RKO (cell line): Measurements from ENCODE around the gene MLH1.
"Not testable (repeated sequence)": the region's sequence is repeated elsewhere in the genome, so short reads cannot be mapped to it uniquely, and the experiment has no call there.

Source experiments
- DNase-seq: peaks from one replicate; pipeline ENCODE4 v3.0.0-alpha.2; 2016; ENCODE audit warnings: low spot score

The MLH1 gene

DNA sequence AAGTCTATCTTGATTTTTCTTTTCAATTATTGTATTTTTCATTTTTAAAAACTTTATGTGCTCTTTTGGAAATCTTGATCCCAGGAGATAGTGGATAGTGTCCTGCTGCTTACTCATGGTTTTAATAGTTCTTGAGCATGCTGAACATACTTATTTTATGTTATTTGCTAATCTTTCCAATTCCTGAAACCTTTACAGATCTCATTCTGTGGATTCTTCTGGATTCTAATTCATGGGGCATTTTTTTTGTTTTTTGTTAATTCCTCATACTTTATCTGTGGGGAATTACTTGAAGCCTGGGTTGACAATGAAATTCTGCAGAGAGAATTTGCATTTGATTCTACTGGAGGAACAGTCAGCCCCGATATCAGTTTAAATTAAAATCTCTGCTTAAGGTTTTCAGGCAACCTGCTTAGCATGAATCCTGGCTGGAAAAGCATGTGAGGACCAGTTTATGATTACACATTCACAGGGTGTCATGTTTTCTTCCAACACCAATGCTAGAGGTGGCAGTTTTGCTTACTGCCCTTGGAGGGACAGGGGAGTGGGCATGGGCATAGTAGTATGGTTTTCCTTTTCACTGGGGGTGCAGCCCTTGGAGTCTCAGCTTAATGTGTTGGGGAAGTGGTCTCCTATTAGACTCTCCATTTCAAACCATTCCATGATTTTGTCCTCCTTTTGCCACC lies 46.0 kb downstream of the MLH1 start:
- no peak for DNase-seq

DNA sequence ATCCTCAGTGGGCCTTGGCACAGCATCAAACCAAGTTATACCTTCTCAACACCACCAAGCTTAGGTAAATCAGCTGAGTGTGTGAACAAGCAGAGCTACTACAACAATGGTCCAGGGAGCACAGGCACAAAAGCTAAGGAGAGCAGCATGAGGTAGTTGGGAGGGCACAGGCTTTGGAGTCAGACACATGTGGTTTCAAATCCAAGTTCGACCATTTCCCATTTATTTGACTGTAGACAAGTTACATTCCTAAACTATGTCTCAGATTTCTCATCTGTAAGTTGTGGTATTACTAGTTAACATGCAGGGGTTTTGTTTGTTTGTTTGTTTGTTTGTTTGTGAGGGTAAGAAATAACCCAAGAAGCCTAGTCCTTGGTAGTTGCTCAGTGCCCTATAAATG lies 46.9 kb downstream of the MLH1 start:
- no peak for DNase-seq

DNA sequence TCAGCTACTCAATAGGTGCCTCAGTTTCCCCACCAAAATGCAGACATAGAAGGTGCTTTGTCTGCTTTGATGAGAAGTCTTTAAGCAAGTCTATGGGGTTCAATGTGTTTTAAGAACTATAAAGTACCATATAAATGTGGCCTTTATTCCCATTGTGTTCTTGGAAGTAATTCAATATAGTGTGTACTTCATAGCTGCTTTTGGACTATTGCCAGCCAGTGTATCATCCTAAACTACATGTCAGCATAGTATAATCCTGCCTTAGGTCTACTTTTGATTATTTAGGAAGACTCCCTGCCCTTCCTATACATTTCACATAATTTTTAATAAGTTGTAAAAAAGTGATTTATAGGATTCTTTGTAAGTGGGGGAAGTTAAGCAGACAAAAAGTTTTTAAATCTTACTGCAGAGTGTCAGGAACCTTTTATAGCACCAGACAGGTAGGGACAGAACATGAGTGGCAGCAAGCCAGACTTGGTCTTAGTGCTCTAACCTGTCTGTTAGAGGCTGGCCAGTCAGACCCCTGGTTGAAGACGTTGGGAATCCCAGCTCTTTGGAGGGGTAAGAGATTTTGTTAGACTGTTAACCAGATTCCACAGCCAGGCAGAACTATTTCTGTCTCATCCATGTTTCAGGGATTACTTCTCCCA lies 48.4 kb downstream of the MLH1 start:
- DNase-seq, result no peak

DNA sequence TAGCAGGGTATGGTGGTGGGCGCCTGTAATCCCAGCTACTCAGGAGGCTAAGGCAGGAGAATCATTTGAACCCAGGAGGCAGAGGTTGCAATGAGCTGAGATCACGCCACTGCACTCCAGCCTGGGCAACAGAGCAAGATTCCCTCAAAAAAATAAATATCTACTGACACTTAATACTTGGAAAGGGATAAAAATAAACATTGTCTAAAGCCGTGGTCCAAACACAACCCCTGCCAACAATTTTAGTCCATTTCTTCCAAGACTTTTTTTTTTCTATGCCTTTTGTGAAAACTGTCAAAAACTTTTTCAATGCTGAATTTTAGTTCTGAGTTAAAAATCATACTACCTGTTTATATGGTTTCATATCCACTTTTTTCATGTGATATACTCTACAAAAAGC lies 49.4 kb downstream of the MLH1 start:
- not testable (repeated sequence) for DNase-seq

DNA sequence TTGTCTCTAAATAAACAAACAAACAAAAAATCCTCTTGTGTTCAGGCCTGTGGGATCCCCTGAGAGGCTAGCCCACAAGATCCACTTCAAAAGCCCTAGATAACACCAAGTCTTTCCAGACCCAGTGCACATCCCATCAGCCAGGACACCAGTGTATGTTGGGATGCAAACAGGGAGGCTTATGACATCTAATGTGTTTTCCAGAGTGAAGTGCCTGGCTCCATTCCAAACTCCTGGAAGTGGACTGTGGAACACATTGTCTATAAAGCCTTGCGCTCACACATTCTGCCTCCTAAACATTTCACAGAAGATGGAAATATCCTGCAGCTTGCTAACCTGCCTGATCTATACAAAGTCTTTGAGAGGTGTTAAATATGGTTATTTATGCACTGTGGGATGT lies 57.0 kb downstream of the MLH1 start:
- DNase-seq, result no peak

DNA sequence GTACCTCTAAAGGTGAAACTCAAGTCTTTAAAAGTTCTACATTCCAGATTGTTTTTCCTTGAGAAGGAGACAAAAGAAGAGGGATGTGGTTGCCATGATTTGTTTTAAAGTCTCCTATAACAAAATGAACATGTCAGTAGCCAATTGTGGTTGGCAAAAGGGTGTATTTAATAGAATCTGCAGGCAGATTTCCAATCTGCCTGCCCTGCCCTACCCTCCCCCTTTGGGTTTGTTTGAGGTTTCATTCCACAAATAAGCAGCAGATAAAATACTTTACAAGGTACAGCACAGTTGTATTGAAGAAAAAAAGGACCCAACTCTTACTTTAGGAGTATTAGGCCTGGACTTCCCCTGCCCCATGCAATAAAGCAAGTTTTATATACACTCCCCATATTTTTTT lies 59.5 kb downstream of the MLH1 start:
- no peak for DNase-seq

DNA sequence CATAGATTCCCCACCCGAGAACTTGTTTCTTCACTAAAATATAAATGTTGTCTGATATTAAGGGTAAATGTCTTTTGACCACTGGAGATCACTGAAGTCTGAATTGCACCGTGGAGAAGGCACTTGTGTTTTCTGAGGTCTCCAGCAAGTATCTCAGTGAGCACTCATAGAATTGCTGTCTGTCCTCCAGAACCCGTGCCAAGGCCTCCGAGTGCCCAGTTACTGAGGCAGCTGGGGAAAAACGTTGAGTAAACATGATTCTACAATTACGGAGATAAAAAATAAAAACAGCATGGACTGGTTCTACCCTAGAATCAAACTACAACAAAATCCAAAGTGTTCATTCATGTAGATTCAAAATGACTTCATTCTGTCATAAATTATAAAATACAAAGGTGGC lies 60.0 kb downstream of the MLH1 start:
- DNase-seq, result no peak

DNA sequence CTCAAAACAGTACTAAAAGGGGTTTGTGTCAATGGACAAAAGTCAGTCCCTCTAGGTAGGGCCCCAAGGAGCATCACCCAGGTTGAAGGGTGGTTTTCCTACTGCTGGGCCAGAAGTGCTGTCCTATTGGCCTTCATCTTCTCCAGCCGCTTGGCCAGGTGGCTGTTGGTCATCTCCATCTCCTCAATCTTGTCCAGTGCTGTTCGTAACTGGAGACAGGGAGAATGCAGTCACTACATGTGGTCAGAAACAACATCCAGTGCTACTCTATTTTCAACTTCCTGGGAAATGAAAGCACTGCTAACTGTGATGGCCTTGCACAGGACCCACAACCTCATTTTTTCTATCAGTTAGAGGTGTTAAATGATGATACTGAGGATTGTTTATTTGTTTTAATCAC lies 60.4 kb downstream of the MLH1 start:
- no peak for DNase-seq

DNA sequence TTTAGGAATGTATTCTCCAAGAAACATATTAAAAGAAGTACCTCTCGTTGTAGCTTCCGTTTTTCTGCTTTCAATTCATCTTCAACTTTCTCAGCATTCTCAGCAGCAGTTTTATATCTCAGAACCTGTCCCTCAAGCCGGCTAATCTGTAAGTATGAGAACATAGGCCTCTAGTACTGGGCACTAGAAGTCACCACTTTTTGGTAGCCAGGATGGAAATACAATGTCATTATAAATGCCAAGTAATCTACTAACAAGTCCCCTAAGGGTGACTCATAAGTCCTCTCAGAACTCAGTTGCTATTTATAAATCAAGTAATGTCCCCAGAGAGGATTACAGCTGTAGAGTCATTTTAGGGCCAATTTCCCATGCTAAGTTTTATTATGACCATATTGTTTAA lies 61.1 kb downstream of the MLH1 start:
- peak; percentile 66 for DNase-seq

DNA sequence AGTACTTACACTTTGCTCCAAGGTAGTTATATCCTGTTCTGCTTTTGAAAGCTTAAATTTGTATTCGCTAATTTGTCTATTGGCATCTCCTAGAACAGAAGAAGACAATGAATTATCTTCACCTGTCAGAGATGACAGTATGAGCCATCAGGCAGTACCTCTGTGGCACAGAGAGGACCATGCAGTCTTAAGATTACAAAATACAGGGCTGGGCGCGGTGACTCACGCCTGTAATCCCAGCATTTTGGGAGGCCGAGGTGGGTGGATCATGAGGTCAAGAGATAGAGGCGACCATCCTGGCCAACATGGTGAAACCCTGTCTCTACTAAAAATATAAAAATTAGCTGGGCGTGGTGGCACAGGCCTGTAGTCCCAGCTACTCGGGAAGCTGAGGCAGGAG lies 61.8 kb downstream of the MLH1 start:
- DNase-seq, result not testable (repeated sequence)

DNA sequence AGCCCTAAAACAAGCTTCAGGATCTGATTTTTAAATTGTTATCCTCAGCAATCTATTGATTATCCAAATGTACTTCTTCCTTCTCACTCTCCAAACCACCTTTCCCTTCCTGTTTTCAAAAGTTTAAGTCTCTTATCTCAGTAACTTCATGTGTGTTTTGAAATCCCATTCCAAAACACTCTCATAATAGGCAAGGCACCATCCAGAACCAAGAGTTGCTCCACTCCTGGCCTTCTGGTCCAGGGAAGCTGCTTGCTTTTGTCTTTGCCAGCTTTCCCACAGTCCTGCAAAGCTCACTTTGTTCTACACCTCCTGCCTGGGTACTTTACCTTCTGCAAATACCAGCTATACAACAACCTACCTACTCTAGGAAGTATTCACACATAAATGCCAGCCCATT lies 63.5 kb downstream of the MLH1 start:
- DNase-seq, result no peak

DNA sequence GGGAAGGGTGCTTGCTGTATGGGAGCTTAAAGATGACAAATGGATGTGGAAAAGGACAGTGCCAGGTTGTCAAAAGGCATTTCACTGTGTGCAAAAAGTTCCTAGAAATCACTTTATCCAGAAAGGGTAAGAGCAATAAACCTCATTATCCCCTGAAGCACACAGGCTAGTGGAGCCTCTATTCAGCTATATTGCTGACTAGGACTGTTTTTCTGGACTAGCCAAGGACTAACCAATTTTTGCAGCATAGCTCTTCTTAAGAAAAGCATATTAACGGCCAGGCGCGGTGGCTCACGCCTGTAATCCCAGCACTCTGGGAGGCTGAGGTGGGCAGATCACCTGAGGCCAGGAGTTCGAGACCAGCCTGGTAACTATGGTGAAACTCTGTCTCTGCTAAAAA lies 64.8 kb downstream of the MLH1 start:
- DNase-seq, result no peak

DNA sequence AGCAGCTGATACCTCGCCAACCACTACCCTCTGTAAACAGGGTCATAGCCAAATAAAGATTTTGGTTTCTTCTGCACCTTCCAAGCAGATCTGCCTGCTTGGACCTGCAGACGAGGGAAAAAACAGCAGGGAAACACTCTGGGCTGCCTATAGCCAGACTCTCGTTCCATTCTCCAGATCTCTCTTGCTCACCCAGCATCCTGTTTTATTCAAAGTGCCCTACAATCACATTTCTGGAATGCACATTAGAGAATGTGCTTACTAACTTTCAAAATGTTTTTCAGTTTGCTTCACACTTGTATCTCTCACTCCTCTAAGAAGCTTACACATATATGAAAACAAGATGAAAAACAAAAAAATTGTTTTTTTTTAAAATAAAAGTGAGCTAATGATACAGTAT lies 71.4 kb downstream of the MLH1 start:
- DNase-seq, result no peak

DNA sequence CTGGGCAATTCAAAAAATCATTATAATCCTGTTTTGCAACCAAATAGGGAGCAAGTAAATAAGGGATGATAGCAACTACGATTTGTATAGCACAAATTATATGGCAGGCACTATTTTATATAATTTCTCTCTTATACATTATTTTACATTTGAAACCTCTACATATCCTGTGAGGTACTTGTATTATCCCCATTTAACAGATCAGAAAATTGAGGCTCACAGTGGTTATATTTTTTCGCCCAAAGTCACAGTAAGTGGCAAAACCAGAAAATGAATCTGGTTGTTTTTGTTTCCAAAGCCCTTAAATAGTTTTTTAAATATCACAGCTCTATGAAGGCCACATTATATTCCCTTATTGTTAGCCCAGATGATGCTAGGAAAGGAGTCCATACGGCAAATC lies 74.3 kb downstream of the MLH1 start:
- DNase-seq, result no peak

DNA sequence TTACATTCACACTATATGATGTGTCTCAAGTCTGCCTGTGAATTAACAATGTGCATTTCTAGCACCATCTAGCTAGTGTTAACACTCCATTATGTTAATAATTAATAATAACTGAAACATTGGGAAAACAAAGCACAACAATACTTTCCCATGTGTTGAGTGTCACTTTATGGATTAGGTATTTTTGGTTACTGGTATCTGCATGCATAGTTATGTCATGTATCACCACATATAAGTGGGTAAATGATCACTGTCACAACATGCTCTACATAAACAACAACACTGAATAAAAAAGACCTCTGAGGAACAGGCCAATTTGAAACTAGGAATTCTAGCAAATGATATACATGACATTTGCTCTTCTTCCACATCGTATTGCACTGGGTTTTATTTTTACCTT lies 74.7 kb downstream of the MLH1 start:
- DNase-seq, result no peak

DNA sequence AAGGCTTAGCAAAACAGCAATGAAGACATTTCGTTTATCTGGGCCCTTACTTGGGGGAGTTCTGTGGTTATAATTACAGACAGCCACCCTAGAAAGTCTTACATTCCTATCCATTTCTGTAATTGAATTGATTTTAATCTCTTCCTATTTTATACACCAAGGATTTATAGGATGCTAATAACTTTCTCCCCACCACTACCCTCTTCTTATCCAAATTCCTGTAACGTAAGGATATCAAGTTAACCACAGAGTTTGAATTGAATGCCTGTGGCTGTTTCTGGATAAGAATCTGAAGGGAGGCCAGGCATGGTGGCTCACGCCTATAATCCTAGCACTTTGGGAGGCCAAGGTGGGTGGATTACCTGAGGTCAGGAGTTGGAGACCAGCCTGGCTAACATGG lies 78.6 kb downstream of the MLH1 start:
- DNase-seq, result no peak

DNA sequence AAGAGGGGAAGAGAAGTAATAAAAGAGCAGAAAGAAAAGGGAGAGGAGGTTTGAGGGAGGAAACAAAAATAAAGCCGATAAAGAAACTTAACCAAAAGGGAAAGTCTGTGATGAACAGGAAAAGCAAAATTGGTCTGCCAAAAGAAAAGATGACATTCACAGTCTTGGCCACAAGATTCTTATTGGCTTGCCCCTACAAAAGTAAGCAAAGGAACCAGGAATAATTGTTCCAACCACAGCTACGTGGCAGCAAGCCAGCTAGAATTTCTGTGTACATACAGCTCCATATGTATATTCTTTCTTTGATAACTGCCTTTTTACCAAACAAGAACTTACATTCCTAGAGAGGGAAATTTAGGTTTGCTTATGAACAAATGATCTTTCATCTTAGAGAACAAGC lies 79.6 kb downstream of the MLH1 start:
- no peak for DNase-seq

DNA sequence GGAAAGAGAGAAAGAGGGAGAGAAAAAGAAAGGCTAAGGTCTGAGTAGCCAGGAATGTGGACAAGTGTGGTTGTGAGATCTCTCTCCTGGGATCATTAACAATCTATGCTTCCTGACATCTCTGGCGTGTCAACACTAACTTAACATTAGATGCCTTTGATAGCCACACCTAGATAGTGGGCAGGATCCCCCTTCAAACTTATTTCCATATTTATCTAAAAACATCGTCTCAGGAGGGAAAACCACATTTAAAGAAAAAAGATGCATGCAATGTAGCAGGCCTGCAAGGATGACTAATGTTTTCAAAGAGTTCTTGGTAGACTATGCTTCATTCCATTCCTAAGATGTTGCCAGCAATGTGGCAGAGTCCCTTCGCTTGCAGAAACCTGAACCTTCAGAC lies 80.9 kb downstream of the MLH1 start:
- DNase-seq, result no peak

DNA sequence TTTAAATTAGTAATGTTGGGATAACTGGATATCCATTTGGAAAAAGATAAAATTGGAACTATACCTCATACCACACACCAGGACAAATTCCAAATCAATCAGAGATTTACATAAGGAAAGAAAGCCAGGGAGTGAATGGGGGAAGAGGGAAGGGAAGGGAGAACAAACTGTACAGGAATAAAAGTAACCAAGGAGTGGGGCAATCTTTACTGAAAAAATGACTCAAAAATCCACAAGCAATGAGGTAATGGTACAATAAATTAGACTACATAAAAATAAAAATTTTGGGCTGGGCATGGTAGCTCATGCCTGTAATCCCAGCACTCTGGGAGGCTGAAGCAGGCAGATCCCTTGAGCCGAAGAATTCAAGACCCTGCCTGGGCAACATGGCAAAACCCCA lies 82.6 kb downstream of the MLH1 start:
- DNase-seq, result no peak

DNA sequence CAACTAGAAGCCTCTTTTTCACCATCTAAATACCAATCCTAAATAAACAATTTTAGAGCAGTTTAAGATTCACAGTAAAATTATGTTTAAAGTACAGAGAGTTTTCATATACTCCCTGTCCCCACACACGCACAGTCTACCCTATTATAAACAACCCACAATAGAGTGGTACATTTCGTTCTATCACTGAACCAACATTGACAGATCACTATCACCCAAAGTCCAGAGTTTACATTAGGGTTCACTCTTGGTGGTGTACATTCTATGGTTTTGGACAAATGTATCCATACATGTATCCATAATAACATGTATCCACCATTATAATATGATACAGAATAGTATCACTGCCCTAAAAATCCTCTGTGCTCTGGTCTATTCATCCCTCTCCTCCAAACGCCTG lies 89.0 kb downstream of the MLH1 start:
- no peak for DNase-seq

DNA sequence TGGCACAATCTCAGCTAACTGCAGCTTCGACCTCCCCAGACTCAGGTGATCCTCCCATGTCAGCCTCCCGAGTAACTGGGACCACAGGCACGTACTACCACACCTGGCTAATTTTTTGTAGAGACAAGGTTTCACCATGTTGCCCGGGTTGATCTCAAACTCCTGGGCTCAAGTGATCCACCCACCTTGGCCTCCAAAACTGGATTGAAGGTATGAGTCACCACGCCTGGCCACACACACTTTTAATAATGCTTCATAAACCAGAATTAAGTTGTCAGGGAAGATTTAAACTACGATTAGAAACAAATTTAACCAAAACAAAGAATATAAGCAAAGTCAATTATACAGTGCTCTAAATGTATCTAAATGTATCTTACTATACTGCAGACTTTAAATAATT lies 93.6 kb downstream of the MLH1 start:
- no peak for DNase-seq

DNA sequence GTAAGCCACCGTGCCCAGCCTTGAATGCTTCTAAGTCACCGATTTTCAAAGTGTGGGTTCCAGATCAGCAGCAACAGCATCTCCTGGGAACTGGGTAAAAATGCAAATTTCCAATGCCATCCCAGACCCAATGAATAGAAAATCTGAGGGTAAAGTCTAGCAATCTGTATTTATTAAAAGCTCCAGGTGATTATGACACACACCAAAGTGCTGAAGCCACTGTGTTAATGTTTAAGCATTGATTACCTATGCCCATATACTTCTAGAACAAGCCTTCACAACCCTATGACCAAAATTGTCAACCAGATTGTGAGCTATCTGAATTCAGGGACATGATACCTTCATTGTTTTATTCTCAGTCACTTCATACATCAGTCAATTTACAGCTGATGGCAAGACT lies 94.6 kb downstream of the MLH1 start:
- no peak for DNase-seq

DNA sequence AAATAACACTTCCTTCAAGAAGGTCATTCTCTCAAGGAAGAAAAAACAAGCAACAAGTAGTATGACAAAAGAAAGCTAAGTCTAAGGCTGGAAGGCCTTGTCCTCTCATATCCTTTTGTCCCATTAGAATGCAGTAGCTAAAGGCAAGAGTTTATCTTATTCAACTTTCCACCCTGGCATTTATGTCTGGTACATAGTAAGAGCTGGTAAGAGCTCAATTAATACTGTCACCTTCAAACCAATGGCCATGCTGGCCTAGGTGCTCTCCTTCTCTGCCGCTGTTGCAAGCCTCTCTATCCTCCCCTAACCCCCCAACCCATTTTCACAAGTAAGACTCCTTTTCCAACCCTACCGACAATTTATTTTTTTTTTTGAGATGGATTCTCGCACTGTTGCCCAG lies 99.2 kb downstream of the MLH1 start:
- DNase-seq, result no peak

DNA sequence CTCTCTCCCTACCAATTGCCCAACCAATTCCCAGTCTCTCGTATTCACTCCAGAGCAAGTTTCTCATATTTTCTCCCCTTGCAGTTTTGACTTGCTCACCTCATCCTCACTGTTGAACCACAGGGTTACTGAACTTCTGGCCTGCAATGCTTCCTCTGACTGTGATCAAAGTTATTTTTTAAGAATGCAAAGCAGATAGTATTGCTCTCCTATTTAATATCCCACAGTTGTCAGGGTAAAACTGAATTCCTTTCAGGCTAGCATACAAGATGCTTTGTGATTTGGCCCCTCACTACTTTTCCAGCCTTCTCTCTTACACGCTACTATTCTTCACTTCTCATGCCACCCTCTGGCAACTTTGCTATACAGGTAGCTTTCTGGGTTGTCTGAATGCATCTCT lies 100.2 kb downstream of the MLH1 start:
- DNase-seq, result no peak
